ENCODE results near the gene ARHGEF4.
"Not testable (repeated sequence)": the region's sequence is repeated elsewhere in the genome, so short reads cannot be mapped to it uniquely, and the experiment has no call there.

ARHGEF4 gene

GRCh38 chr2:130890941-130891669 is 54.4 kb downstream of the ARHGEF4 start:
- no peak for TF ChIP-seq POLR2A (IDR thresholded peaks at IDR 0.05; ENCODE audit: low read depth, low read length)
- DNase-seq (ENCODE audit: insufficient read length, low spot score) = no peak
- FAIRE-seq = no peak

GRCh38 chr2:130891966-130892365 is 55.3 kb downstream of the ARHGEF4 start:
- FAIRE-seq (no peak), DNase-seq (ENCODE audit: insufficient read length, low spot score) (no peak)
- no peak for TF ChIP-seq POLR2A (IDR thresholded peaks at IDR 0.05; ENCODE audit: low read depth, low read length)

GRCh38 chr2:130892793-130893785 is 56.4 kb downstream of the ARHGEF4 start:
- no peak for TF ChIP-seq POLR2A (IDR thresholded peaks at IDR 0.05; ENCODE audit: low read depth, low read length)
- FAIRE-seq = no peak
- DNase-seq (ENCODE audit: insufficient read length, low spot score) = no peak

GRCh38 chr2:130894326-130894942 is 57.7 kb downstream of the ARHGEF4 start:
- no peak for FAIRE-seq
- no peak for DNase-seq (ENCODE audit: insufficient read length, low spot score)
- TF ChIP-seq POLR2A (IDR thresholded peaks at IDR 0.05; ENCODE audit: low read depth, low read length) = no peak

GRCh38 chr2:130896813-130897212 is 60.1 kb downstream of the ARHGEF4 start:
- FAIRE-seq (no peak), DNase-seq (ENCODE audit: insufficient read length, low spot score) (no peak)
- TF ChIP-seq POLR2A (IDR thresholded peaks at IDR 0.05; ENCODE audit: low read depth, low read length) = no peak

- no peak for FAIRE-seq
Observed at GRCh38 chr2:130898553-130898952, 61.8 kb downstream of the ARHGEF4 start.

GRCh38 chr2:130899306-130899705 is 62.6 kb downstream of the ARHGEF4 start:
- TF ChIP-seq POLR2A (IDR thresholded peaks at IDR 0.05; ENCODE audit: low read depth, low read length) = no peak
- FAIRE-seq = no peak
- DNase-seq (ENCODE audit: insufficient read length, low spot score) = no peak

More at GRCh38 chr2:130898553-130898952, 61.8 kb downstream of the ARHGEF4 start:
- no peak for DNase-seq (ENCODE audit: insufficient read length, low spot score)
- no peak for TF ChIP-seq POLR2A (IDR thresholded peaks at IDR 0.05; ENCODE audit: low read depth, low read length)

- no peak for TF ChIP-seq POLR2A (IDR thresholded peaks at IDR 0.05; ENCODE audit: low read depth, low read length)
- no peak for DNase-seq (ENCODE audit: insufficient read length, low spot score)
- FAIRE-seq = no peak
Observed at GRCh38 chr2:130901061-130901460, 64.3 kb downstream of the ARHGEF4 start.

- not testable (repeated sequence) for FAIRE-seq; DNase-seq (ENCODE audit: insufficient read length, low spot score)
Observed at GRCh38 chr2:130901626-130902025, 64.9 kb downstream of the ARHGEF4 start.

- TF ChIP-seq POLR2A (IDR thresholded peaks at IDR 0.05; ENCODE audit: low read depth, low read length) = no peak
- FAIRE-seq (no peak), DNase-seq (ENCODE audit: insufficient read length, low spot score) (no peak)
Observed at GRCh38 chr2:130908832-130909231, 72.1 kb downstream of the ARHGEF4 start.

GRCh38 chr2:130910931-130911330 is 74.2 kb downstream of the ARHGEF4 start:
- DNase-seq (ENCODE audit: insufficient read length, low spot score) (no peak), FAIRE-seq (no peak)
- no peak for TF ChIP-seq POLR2A (IDR thresholded peaks at IDR 0.05; ENCODE audit: low read depth, low read length)

- TF ChIP-seq POLR2A (IDR thresholded peaks at IDR 0.05; ENCODE audit: low read depth, low read length) = no peak
- DNase-seq (ENCODE audit: insufficient read length, low spot score) (no peak), FAIRE-seq (no peak)
Observed at GRCh38 chr2:130911482-130911881, 74.8 kb downstream of the ARHGEF4 start.

GRCh38 chr2:130911996-130912395 is 75.3 kb downstream of the ARHGEF4 start:
- FAIRE-seq (no peak), DNase-seq (ENCODE audit: insufficient read length, low spot score) (no peak)
- no peak for TF ChIP-seq POLR2A (IDR thresholded peaks at IDR 0.05; ENCODE audit: low read depth, low read length)

- no peak for FAIRE-seq
- DNase-seq (ENCODE audit: insufficient read length, low spot score) = no peak
- TF ChIP-seq POLR2A (IDR thresholded peaks at IDR 0.05; ENCODE audit: low read depth, low read length) = no peak
Observed at GRCh38 chr2:130912471-130912870, 75.8 kb downstream of the ARHGEF4 start.

Data from H54 (cell line).